ENCODE results near the gene SPNS2. TPM values are rescaled to one million over a fixed set of nuclear protein-coding genes. Genes with fewer than 3 reads are reported as not detected.

The SPNS2 gene
- total RNA-seq, 1 donor from 2014 or later = 45.6 TPM

GRCh38 chr17:4587195-4587594 lies 88.5 kb downstream of the SPNS2 start:
- no peak for DNase-seq (ENCODE audit: low read depth in 2 of 2)

GRCh38 chr17:4587803-4588202 lies 89.1 kb downstream of the SPNS2 start:
- no peak for DNase-seq (ENCODE audit: low read depth in 2 of 2)

GRCh38 chr17:4588391-4588790 lies 89.7 kb downstream of the SPNS2 start:
- no peak for DNase-seq (ENCODE audit: low read depth in 2 of 2)

Other genes with a start within 250 kb of the SPNS2 start
- gene ANKFY1, start 234.9 kb upstream of the SPNS2 start, total RNA-seq = 21.7 and 36.9 TPM in 2 replicates
- gene UBE2G1, start 132.2 kb upstream of the SPNS2 start, total RNA-seq = 28.9 and 36.7 TPM in 2 replicates
- gene SPNS3, start 64.9 kb upstream of the SPNS2 start, total RNA-seq = 0.51 and 0.63 TPM in 2 replicates
- gene MYBBP1A, start 56.5 kb downstream of the SPNS2 start, total RNA-seq = 29.7 and 34.3 TPM in 2 replicates
- gene GGT6, start 61.7 kb downstream of the SPNS2 start, total RNA-seq = not detected in 2 replicates
- not detected in 2 replicates for gene SMTNL2, start 85.6 kb downstream of the SPNS2 start, total RNA-seq
- not detected in 2 replicates for gene ALOX15, start 142.8 kb downstream of the SPNS2 start, total RNA-seq
- 10.0 and 13.7 TPM in 2 replicates for gene PELP1, start 205.3 kb downstream of the SPNS2 start, total RNA-seq
- gene ARRB2, start 211.8 kb downstream of the SPNS2 start, total RNA-seq = 8.2 and 8.5 TPM in 2 replicates
- 7.8 and 13.7 TPM in 2 replicates for gene MED11, start 232.5 kb downstream of the SPNS2 start, total RNA-seq
- 0.13 TPM in 1 of 2 replicates, not detected in the other for gene ZMYND15, start 241.0 kb downstream of the SPNS2 start, total RNA-seq
- 1.2 and 2.4 TPM in 2 replicates for gene CXCL16, start 241.0 kb downstream of the SPNS2 start, total RNA-seq